Mammary epithelial cell (primary cell): ENCODE measurements around the gene DNAL4.

ENCODE experiments used
- EZH2 ChIP-seq: IDR thresholded peaks from 2 replicates; pipeline ENCODE4 v1.6.1; 2012; ENCODE audit warnings: low read length, inconsistent platforms, borderline replicate concordance
- TF ChIP-seq, protein P1 (sequence below), 2 donors: IDR thresholded peaks in 1 of 2; conservative IDR thresholded peaks in 1 of 2; 2 replicates each; pipeline ENCODE4 v1.5.1; 2011 to 2012; ENCODE audit warnings: inconsistent platforms in 2 of 2, low read length in 2 of 2, mild to moderate bottlenecking in 2 of 2, control low read depth in 1 of 2, low read depth in 1 of 2; ENCODE audit not compliant: insufficient read depth in 1 of 2; ENCODE audit errors: extremely low read depth in 1 of 2

DNA sequence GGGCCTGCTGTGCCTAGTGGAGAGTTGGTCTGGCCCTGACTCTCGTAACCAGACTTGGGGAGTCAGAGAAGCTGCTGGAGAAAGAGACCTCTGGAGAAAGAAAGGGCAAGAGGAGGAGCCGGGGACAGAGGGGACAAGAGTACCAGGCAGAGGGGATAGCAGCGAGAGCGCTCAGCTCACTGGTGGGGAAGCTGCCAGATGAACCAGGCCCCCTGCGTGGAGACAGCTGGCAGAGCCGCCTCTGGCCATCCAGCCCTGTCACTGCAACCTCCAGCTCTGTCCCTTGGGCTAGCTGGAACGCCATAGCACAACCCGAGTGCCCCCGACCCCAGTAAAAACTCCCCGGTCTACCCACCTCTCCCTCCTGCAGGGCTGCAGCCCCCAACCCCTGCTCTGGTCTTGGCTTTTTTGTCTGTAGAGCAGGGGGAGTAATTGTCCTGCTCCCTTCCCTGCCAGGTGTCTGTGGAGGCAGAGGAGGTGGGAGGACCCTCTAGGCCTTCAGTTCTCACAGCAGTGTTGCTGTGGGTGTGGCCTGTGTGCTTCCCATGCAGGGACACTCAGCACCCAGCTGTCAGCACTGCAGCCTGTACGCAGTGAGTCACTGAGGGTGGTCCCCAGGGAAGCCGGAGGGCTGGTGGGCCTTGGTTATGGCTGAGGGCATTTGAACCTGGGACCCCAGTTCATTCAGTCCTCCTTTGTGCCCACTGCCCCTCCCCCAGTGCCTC, 33.3 kb downstream of the DNAL4 start:
- no peak for TF ChIP-seq EZH2
- TF ChIP-seq, protein P1, sequence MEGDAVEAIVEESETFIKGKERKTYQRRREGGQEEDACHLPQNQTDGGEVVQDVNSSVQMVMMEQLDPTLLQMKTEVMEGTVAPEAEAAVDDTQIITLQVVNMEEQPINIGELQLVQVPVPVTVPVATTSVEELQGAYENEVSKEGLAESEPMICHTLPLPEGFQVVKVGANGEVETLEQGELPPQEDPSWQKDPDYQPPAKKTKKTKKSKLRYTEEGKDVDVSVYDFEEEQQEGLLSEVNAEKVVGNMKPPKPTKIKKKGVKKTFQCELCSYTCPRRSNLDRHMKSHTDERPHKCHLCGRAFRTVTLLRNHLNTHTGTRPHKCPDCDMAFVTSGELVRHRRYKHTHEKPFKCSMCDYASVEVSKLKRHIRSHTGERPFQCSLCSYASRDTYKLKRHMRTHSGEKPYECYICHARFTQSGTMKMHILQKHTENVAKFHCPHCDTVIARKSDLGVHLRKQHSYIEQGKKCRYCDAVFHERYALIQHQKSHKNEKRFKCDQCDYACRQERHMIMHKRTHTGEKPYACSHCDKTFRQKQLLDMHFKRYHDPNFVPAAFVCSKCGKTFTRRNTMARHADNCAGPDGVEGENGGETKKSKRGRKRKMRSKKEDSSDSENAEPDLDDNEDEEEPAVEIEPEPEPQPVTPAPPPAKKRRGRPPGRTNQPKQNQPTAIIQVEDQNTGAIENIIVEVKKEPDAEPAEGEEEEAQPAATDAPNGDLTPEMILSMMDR (conservative IDR thresholded peaks at IDR 0.05 in 1 of 2, IDR thresholded peaks at IDR 0.05 in 1 of 2; ENCODE audit: extremely low read depth in 1 of 2, insufficient read depth in 1 of 2, low read depth in 1 of 2, low read length in 2 of 2): no peak
